Effector memory CD8-positive, alpha-beta T cell (primary cell): ENCODE measurements around the gene DNER.
A peak's percentile ranks its signal among the peaks of the same experiment; 100 is the strongest.
"Not testable (repeated sequence)": the region's sequence is repeated elsewhere in the genome, so short reads cannot be mapped to it uniquely, and the experiment has no call there.

Source experiments
- ATAC-seq: fragments of 150-1000 bp; cut with Tn5 transposase; replicated peaks from 2 replicates; pipeline ENCODE4 v1.10.0; 2021; ENCODE audit warnings: mild to moderate bottlenecking, moderate library complexity
- DNase-seq, 3 experiments: peaks; one replicate each; pipeline ENCODE4 v3.0.0; 2021
- H3K27ac Mint-ChIP-seq, 2 donors: one replicate each; pipeline ENCODE4 v1.8.0; 2022; ENCODE audit warnings: mild to moderate bottlenecking in 2 of 2, mixed read lengths in 2 of 2, moderate library complexity in 2 of 2
- H3K27me3 Mint-ChIP-seq, 2 donors: one replicate each; pipeline ENCODE4 v1.8.0; 2022; ENCODE audit warnings: mixed read lengths in 2 of 2
- H3K36me3 Mint-ChIP-seq: one replicate; pipeline ENCODE4 v1.8.0; 2022; ENCODE audit warnings: mild to moderate bottlenecking, moderate library complexity, mixed read lengths; ENCODE audit not compliant: insufficient read depth
- H3K4me1 Mint-ChIP-seq, 2 donors: one replicate each; pipeline ENCODE4 v1.8.0; 2022; ENCODE audit warnings: low read depth in 2 of 2, mixed read lengths in 2 of 2
- H3K4me3 Mint-ChIP-seq, 2 donors: one replicate each; pipeline ENCODE4 v1.8.0; 2022; ENCODE audit warnings: mild to moderate bottlenecking in 2 of 2, mixed read lengths in 2 of 2, moderate library complexity in 2 of 2
- H3K9me3 Mint-ChIP-seq, 2 donors: one replicate each; pipeline ENCODE4 v1.8.0; 2022; ENCODE audit warnings: mixed read lengths in 2 of 2

The DNER gene

DNA sequence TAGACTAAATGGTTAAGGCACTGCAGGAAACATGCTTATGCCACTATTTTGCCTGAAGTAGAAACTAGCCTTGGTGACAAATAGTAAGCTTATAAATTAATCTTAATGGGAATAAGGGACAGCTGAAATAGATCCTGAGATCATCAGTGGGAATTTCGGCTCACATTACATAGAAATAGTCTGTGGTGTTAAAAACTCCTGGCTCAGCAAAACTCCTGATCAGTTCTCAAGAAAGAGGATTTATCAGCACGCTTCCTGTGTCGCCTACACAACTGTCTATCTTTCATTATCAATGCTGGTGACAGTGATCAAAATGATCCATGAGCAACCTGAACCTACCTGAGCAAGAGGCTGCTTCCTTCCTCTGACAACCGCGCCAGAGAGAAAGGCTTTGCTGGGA lies 17.0 kb upstream of the DNER start:
- peaks cover 0 to 7% of the 10 kb centered on the region in 2 donors for H3K27me3 Mint-ChIP-seq

DNA sequence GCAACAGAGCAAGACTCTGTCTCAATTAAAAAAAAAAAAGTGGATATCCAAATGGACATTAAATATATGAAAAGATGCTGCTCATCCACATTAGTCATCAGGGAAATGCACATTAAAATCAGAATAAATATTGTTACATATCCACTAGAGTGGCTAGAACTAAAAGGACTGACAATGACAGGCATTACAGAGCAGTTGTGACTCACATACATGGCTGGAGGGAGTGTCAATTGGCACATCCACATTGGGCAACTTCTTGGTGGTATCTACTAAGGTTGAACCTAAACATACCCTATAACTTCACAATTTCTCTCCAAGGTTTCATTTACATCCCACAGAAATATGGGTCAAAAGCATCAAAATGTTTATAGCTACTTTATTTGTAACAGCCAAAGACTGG lies 14.0 kb upstream of the DNER start:
- H3K4me3 Mint-ChIP-seq, result no peak overlapping the region
- DNase-seq (no peak), ATAC-seq (no peak)
- H3K4me1 Mint-ChIP-seq, result no peaks in the 10 kb centered on the region
- no peak overlapping the region for H3K27ac Mint-ChIP-seq
- no peaks in the 10 kb centered on the region for H3K9me3 Mint-ChIP-seq
- no peaks in the 10 kb centered on the region for H3K36me3 Mint-ChIP-seq
- peaks cover 11 to 17% of the 10 kb centered on the region in 2 donors for H3K27me3 Mint-ChIP-seq

More for the DNA sequence above, 17.0 kb upstream of the DNER start:
- ATAC-seq (no peak), DNase-seq (no peak)
- Mint-ChIP-seq H3K9me3 (no peaks in the 10 kb centered on the region), H3K27ac (no peak overlapping the region), H3K4me1 (no peaks in the 10 kb centered on the region), H3K4me3 (no peak overlapping the region), H3K36me3 (no peaks in the 10 kb centered on the region)

DNA sequence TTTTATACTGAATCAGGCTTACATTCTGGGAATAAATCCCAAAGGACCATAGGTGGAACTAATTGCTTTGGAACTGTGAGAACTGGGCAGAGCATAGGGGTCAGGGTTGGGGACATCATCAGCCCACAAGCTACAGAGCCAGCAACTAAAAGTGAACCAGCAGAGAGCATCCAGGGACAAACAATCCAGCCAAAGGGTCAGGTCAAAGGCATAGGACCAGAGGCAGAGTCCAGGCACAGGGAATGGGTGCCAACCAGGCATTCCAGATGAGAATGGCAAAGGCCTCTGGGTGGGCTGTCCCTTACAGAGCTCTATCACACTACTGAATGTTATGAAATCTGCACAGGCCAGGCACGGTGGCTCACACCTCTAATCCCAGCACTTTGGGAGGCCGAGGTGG lies 12.3 kb upstream of the DNER start:
- Mint-ChIP-seq H3K27ac (no peak overlapping the region), H3K27me3 (peaks cover 11 to 19% of the 10 kb centered on the region in 2 donors), H3K4me1 (no peaks in the 10 kb centered on the region), H3K4me3 (no peak overlapping the region), H3K36me3 (no peaks in the 10 kb centered on the region), H3K9me3 (no peaks in the 10 kb centered on the region)
- no peak for ATAC-seq
- DNase-seq, result no peak

DNA sequence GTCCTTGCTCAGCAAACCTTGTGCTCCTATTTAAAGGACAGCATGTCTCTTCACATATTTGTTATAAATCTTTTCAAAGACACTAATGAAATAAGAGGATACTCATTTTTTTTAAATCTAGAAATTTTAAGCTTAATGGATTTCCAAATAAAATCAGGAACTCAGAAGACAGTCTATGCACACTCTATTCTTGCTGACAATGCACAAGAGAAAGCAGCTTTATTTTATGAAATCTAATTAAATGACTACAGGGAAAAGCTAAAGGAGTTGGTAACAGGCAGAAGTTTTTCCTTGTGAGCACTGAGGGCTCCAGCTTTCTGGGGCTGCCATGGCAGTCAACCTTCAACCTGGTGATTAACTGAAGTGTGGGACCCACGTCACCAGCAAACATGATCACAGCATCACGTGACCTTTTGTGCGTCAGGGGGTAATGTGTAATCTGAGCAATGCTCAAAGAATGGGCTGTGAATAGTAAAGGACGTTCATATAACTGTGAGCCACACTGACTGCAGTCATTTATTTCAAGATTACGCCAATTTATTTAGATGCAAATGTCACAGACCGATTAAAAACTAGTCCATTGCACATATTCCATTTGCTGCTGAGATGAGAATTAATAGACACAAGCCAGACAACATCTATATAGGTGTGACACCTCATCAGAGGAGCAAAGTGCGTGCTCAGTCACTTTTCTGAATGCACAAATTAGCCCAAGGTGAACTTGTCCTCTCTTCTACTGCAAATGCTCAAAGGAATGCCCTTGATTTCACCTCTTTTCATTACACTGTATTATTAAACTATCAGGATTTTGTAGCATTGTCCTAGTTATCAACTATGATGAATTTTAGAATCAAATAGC lies 11.6 kb upstream of the DNER start:
- no peaks in the 10 kb centered on the region for H3K36me3 Mint-ChIP-seq
- no peak overlapping the region for H3K4me3 Mint-ChIP-seq
- H3K27ac Mint-ChIP-seq, result no peak overlapping the region
- no peaks in the 10 kb centered on the region for H3K4me1 Mint-ChIP-seq
- DNase-seq (no peak), ATAC-seq (no peak)
- no peaks in the 10 kb centered on the region for H3K9me3 Mint-ChIP-seq
- peaks cover 11 to 19% of the 10 kb centered on the region in 2 donors for H3K27me3 Mint-ChIP-seq

DNA sequence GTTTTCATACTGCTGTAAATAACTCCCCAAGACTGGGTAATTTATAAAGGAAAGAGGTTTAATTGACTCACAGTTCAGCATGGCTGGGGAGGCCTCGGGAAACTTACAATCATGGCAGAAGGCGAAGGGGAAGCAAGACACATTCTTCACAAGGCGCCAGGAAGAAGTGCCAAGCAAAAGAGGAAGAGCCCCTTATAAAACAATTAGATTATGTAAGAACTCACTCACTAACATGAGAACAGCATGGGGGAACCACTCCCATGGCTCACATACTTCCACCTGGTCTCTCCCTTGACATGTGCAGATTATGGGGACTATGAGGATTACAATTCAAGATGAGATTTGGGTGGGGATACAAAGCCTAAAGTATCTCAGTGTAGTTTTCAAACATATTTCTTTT lies 8.8 kb upstream of the DNER start:
- H3K36me3 Mint-ChIP-seq, H3K27ac Mint-ChIP-seq, ATAC-seq, H3K4me3 Mint-ChIP-seq, H3K4me1 Mint-ChIP-seq, H3K9me3 Mint-ChIP-seq, DNase-seq: not testable (repeated sequence)
- peaks cover 33 to 43% of the 10 kb centered on the region in 2 donors for H3K27me3 Mint-ChIP-seq

DNA sequence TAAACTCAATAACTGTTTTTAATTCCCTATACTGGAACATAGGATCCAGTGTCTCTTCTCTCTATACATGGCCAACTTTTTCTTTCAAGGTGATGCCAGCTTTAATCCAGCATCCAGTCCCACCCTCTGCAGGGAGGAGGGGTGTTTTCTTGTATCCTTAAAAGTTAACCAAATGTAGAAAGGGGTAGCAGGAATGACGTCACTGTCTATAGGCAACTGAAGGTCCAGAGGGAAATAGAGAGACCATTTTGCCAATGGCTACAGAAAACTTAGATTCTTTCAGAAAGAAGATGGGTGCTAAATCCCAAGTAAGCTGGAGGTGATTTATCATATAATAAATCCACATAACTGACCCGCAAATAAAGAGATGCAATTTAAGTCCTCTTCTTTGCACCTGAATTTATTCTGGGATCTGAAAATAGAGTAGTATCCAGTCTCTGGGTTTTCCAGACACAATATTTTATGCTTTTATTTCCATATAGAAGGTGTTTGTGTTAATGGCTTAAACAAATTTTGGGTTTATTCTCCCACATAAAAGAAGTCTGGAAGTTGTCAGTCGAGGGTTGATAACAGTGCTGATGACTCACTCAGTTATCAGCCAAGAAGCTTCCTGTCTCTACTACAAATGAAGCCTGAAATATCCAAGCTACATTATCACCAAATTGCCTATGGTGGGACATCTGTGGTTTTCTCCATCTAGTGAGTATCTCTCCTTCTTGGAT lies 5.7 kb upstream of the DNER start:
- no peaks in the 10 kb centered on the region for H3K36me3 Mint-ChIP-seq
- peaks cover 0 to 4% of the 10 kb centered on the region in 2 donors for H3K4me1 Mint-ChIP-seq
- H3K27ac Mint-ChIP-seq, result no peak overlapping the region
- no peak for ATAC-seq
- no peak for DNase-seq
- H3K4me3 Mint-ChIP-seq, result no peak overlapping the region
- no peaks in the 10 kb centered on the region for H3K9me3 Mint-ChIP-seq
- H3K27me3 Mint-ChIP-seq, result peaks cover 57 to 72% of the 10 kb centered on the region in 2 donors

DNA sequence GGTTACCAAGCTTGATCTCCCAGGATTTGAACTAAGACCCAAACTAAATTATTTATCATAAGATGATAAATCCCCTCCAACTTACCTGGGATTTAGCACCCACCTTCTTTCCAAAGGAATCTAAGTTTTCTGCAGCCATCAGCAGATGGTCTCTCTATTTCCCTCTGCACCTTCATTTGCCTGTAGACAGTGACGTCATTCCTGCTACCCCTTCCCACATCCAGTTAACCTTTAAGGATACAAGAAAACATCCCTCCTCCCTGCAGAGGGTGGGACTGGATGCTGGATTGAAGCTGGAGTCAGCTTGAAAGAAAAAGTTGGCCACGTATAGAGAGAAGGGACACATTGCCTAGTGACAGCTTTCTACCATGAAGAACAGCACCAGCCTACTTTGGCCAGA lies 3.7 kb upstream of the DNER start:
- Mint-ChIP-seq H3K4me3 (no peak overlapping the region), H3K27ac (no peak overlapping the region), H3K36me3 (no peaks in the 10 kb centered on the region), H3K9me3 (no peaks in the 10 kb centered on the region), H3K4me1 (peaks cover 4 to 11% of the 10 kb centered on the region in 2 donors), H3K27me3 (peaks cover 52 to 65% of the 10 kb centered on the region in 2 donors)
- no peak for ATAC-seq
- no peak for DNase-seq

DNA sequence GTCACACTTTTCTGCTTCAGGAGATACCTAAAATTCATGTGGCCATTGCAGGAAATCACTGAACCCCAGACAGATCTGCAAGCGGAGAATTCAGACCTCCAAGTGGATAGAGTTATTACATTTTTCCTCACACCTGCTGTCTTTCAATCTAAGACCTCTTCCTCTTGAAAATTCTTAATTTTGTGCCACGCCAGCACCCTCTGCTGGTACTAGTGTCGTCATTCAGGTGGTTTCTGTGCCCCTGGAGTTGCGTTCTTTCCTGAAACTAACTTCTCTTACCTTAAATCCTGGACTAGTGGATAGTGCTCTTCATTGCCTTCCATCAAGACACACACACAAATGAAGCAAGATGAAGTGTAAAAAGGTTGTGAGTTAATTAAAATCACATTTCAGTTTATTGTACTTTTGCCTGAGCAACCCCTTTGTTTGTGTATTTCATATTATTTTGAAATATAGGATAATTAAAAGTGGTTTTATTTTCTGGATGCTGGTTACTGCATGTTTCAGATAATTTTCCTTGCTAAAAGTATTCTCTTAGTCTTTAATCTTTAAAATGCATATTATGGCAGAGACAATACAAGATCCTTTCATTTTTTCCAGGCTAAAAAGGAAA lies 1.6 kb upstream of the DNER start:
- peak in 1 of 3 experiments; percentile 8 for DNase-seq
- no peak for ATAC-seq
- peaks cover 4 to 11% of the 10 kb centered on the region in 2 donors for H3K4me1 Mint-ChIP-seq
- no peak overlapping the region for H3K27ac Mint-ChIP-seq
- peaks cover 73 to 82% of the 10 kb centered on the region in 2 donors for H3K27me3 Mint-ChIP-seq
- no peaks in the 10 kb centered on the region for H3K36me3 Mint-ChIP-seq
- no peaks in the 10 kb centered on the region for H3K9me3 Mint-ChIP-seq
- peak overlapping the region; percentile 35 to 59 for H3K4me3 Mint-ChIP-seq

DNA sequence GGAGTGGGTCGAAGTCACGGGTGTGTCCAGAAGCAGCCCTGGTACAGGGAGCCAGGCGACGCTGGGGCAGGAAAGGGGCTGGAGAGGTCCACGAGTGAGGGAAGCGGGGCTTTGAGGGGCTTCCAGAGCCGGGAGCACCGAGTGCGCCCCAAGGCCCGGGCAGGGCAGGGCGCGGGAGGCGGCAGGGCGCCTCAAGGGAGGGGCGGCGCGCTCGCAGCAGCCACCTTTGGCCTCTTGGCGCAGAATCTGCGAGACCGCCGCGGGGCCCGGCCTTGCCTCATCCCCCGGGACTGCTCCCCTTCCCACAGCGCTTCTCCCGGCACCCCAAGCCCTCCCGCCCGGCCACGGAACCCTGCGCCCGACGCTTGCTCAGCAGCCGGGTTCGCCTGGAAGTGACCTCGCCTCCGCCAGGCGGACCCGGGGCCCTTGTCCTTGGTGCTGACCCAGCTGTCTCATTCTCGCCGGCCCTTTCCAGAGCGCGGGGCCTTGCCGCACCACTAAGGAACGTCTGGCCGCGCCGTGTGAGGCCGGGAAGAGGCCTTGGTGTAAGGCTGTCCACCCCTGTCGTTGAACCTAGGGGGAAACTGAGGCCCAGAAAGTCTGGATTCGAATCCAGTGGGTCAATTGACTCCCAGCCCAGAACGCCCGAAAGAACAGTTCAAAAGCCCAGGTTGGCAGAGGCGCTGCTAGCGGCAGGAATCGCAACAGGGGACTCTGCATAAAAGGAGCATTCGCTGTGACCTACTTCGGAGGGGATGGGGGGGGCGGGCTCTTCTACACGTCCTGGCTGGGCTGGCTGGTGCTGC lies 584 bp upstream of the DNER start:
- peak in 1 of 3 experiments; percentile 7 for DNase-seq
- Mint-ChIP-seq H3K36me3 (no peaks in the 10 kb centered on the region), H3K9me3 (no peaks in the 10 kb centered on the region), H3K4me1 (peaks cover 4 to 11% of the 10 kb centered on the region in 2 donors), H3K27ac (no peak overlapping the region), H3K4me3 (peak overlapping the region; percentile 37 to 59), H3K27me3 (peaks cover 76 to 85% of the 10 kb centered on the region in 2 donors)
- ATAC-seq, result peak; percentile 46

DNA sequence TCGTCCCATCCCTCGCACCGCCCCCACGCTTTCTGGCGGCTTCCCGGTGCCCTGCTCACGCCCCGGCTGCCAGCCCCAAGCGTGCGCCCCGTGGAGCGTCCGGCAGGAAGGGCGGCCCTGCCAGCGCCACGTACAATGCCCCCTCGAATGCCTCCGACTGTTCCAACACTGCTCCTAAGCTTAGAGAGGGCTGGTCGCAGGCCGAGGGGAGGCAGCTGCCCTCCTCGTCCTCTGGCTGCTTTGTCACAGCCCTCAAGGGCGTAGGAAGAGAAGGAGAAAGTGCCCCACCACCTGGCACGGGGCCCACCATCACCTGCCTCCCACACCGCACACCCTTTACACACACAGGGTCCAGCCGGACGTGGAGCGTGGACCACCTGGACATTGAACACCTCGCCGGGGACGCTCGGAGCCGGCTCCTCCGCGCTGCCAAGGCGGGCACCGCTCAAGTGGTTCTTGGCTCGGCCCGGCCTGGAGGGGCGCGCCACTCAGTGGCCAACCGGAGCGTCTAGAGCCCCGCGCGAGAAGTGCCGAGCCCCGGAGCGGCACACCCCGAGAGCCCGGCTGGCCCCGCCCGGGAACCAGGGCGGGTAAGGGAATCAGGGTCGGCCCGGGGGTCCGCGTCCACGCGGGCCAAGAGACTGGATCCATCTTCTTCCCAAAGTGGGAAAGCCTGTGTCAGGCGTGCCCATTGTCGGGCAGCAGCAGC lies 830 bp downstream of the DNER start:
- ATAC-seq (no peak), DNase-seq (no peak)
- H3K27me3 Mint-ChIP-seq, result peaks cover 66 to 72% of the 10 kb centered on the region in 2 donors
- no peaks in the 10 kb centered on the region for H3K36me3 Mint-ChIP-seq
- H3K4me3 Mint-ChIP-seq, result peak overlapping the region; percentile 27 to 60
- peaks cover 4 to 11% of the 10 kb centered on the region in 2 donors for H3K4me1 Mint-ChIP-seq
- no peak overlapping the region for H3K27ac Mint-ChIP-seq
- H3K9me3 Mint-ChIP-seq, result no peaks in the 10 kb centered on the region

DNA sequence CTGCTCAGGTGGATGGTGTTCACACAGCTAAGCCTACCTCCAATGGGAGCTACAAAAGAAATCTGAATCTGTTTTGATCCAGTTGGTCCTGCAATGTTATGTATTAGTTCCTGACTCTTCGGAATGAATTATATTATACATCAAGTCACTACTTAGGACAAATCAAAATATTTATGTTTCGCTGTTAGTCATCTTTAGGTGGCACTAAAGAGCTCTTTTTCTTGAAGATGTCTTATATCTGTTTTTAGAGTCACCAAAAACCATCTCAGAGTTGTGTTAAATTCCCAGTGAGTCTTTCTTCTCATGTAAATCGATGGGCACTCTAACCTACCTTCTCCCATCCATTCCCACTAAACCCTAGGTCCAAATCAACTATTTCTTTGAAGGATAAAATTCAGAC lies 2.2 kb downstream of the DNER start:
- DNase-seq, result no peak
- ATAC-seq, result no peak
- Mint-ChIP-seq H3K27ac (no peak overlapping the region), H3K4me1 (peaks cover 4 to 11% of the 10 kb centered on the region in 2 donors), H3K27me3 (peaks cover 64 to 71% of the 10 kb centered on the region in 2 donors), H3K4me3 (no peak overlapping the region), H3K36me3 (no peaks in the 10 kb centered on the region), H3K9me3 (no peaks in the 10 kb centered on the region)

DNA sequence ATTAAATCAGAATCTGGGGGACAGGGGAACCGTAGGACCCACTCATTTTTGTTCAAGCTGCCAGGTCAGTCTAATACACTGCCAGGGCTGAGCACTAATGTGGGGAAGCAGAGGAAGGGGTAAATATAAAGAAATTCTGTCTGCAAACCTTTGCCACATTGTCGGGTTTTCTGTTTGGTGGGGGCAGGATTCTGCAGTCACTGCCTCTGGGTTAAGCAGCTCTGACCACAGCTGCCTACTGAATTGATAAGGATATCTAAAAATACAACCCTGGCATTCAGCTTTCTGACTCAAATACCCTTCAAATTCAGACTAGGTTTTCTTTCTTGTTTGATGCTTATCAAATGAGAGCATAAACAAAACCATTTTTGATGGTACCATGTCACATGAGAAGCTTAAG lies 6.0 kb downstream of the DNER start:
- ATAC-seq (no peak), DNase-seq (no peak)
- peaks cover under 1 to 2% of the 10 kb centered on the region in 2 donors for H3K4me1 Mint-ChIP-seq
- no peaks in the 10 kb centered on the region for H3K9me3 Mint-ChIP-seq
- H3K4me3 Mint-ChIP-seq, result no peak overlapping the region
- no peak overlapping the region for H3K27ac Mint-ChIP-seq
- H3K27me3 Mint-ChIP-seq, result peaks cover 53 to 65% of the 10 kb centered on the region in 2 donors
- H3K36me3 Mint-ChIP-seq, result no peaks in the 10 kb centered on the region
